Measurements from ENCODE around the gene FBXW11. TPM values are rescaled to one million over a fixed set of nuclear protein-coding genes. Genes with fewer than 3 reads are reported as not detected.

Gene FBXW11
- total RNA-seq, 4 donors from 2014 or later = 22.8 to 44.8 (median 40.3) TPM

- no peak overlapping the region for H3K27ac ChIP-seq
- TF ChIP-seq EP300 (IDR thresholded peaks at IDR 0.05; ENCODE audit: low read depth) = no peak
- TF ChIP-seq CTCF (IDR thresholded peaks at IDR 0.05) = no peak
- no peak for TF ChIP-seq POLR2A (IDR thresholded peaks at IDR 0.05)
- no peaks in the 10 kb centered on the region for H3K27me3 ChIP-seq
- in situ Hi-C loops (cut with MboI; ENCODE audit: low pct_ligation_motif_present in 1 of 4, low pct_unique_long_range_greater_than_20kb in 1 of 4, low sequenced_read_pairs in 3 of 4) (no loop called here), intact Hi-C loops (cut with DNase I; ENCODE audit: low total_unique reads) (no loop called here)
- no peaks in the 10 kb centered on the region for H3K4me1 ChIP-seq
- H3K36me3 ChIP-seq = no peaks in the 10 kb centered on the region
- no peaks in the 10 kb centered on the region for H3K9me3 ChIP-seq
- WGBS, 2 donors (ENCODE audit: low coverage in 1 of 2) = 73 to 79% methylated on average over 2 to 12 of the region's 12 CpGs
- DNase-seq = no peak
- H3K4me3 ChIP-seq = no peak overlapping the region
These were observed 149.0 kb downstream of the FBXW11 start for GRCh38 chr5:171857489-171857876.

GRCh38 chr5:171855798-171856763, 150.4 kb downstream of the FBXW11 start:
- H3K27me3 ChIP-seq = no peaks in the 10 kb centered on the region
- no peaks in the 10 kb centered on the region for H3K36me3 ChIP-seq
- H3K27ac ChIP-seq = no peak overlapping the region
- intact Hi-C loops (cut with DNase I; ENCODE audit: low total_unique reads) (no loop called here), in situ Hi-C loops (cut with MboI; ENCODE audit: low pct_ligation_motif_present in 1 of 4, low pct_unique_long_range_greater_than_20kb in 1 of 4, low sequenced_read_pairs in 3 of 4) (no loop called here)
- peak; percentile 27 for DNase-seq
- H3K4me3 ChIP-seq = no peak overlapping the region
- TF ChIP-seq POLR2A (IDR thresholded peaks at IDR 0.05) (no peak), EP300 (IDR thresholded peaks at IDR 0.05; ENCODE audit: low read depth) (no peak), POLR2AphosphoS5 (IDR thresholded peaks at IDR 0.05) (no peak), CTCF (IDR thresholded peaks at IDR 0.05) (no peak)
- no peaks in the 10 kb centered on the region for H3K9me3 ChIP-seq
- 63 to 78% methylated on average over 12 to 17 of the region's 17 CpGs for WGBS, 2 donors (ENCODE audit: low coverage in 1 of 2)
- no peaks in the 10 kb centered on the region for H3K4me1 ChIP-seq

GRCh38 chr5:171855265-171855664, 151.2 kb downstream of the FBXW11 start:
- Histone ChIP-seq H3K4me1 (no peaks in the 10 kb centered on the region), H3K36me3 (no peaks in the 10 kb centered on the region), H3K27ac (no peak overlapping the region), H3K9me3 (no peaks in the 10 kb centered on the region), H3K4me3 (no peak overlapping the region), H3K27me3 (no peaks in the 10 kb centered on the region)
- 92% methylated on average over 3 of the region's 3 CpGs; no CpG with 5 or more reads in 1 of the 2 donors for WGBS, 2 donors (ENCODE audit: low coverage in 1 of 2)
- TF ChIP-seq POLR2A (IDR thresholded peaks at IDR 0.05) (no peak), CTCF (IDR thresholded peaks at IDR 0.05) (no peak), POLR2AphosphoS5 (IDR thresholded peaks at IDR 0.05) (no peak), EP300 (IDR thresholded peaks at IDR 0.05; ENCODE audit: low read depth) (no peak)
- in situ Hi-C loops (cut with MboI; ENCODE audit: low pct_ligation_motif_present in 1 of 4, low pct_unique_long_range_greater_than_20kb in 1 of 4, low sequenced_read_pairs in 3 of 4) (no loop called here), intact Hi-C loops (cut with DNase I; ENCODE audit: low total_unique reads) (no loop called here)
- no peak for DNase-seq

- no peak for DNase-seq
- Histone ChIP-seq H3K4me1 (no peaks in the 10 kb centered on the region), H3K36me3 (no peaks in the 10 kb centered on the region), H3K9me3 (no peaks in the 10 kb centered on the region), H3K27ac (no peak overlapping the region), H3K27me3 (no peaks in the 10 kb centered on the region), H3K4me3 (no peak overlapping the region)
- in situ Hi-C loops (cut with MboI; ENCODE audit: low pct_ligation_motif_present in 1 of 4, low pct_unique_long_range_greater_than_20kb in 1 of 4, low sequenced_read_pairs in 3 of 4) = no loop called here
- WGBS, 2 donors (ENCODE audit: low coverage in 1 of 2) = 89% methylated on average over 8 of the region's 8 CpGs; no CpG with 5 or more reads in 1 of the 2 donors
- no peak for TF ChIP-seq POLR2AphosphoS5 (IDR thresholded peaks at IDR 0.05)
- intact Hi-C loops (cut with DNase I; ENCODE audit: low total_unique reads) = no loop called here
These were observed 154.2 kb downstream of the FBXW11 start for GRCh38 chr5:171852255-171852681.

Measured in transverse colon (tissue), 4 donors.